HG03135 (cell line): Measurements from ENCODE around the gene CPNE6.

Source experiments
- ATAC-seq: cut with Tn5 transposase; IDR thresholded peaks from one replicate; pipeline ENCODE4 v1.9.1; 2021; ENCODE audit warnings: mild to moderate bottlenecking, moderate library complexity; ENCODE audit not compliant: unreplicated experiment

CPNE6 gene

GRCh38 chr14:24126939-24127338, 55.6 kb downstream of the CPNE6 start:
- ATAC-seq: no peak

- no peak for ATAC-seq
Observed at GRCh38 chr14:24127673-24128072, 56.3 kb downstream of the CPNE6 start.
